22Rv1 (cell line): Measurements from ENCODE around the gene NSUN2.

Experiments
- CTCF ChIP-seq: fragments of 450-650 bp; IDR thresholded peaks from 2 replicates; pipeline ENCODE4 v1.5.1; 2017; ENCODE audit warnings: mild to moderate bottlenecking
- ZFX ChIP-seq: fragments of 450-650 bp; IDR thresholded peaks from 2 replicates; pipeline ENCODE4 v1.6.1; 2017; ENCODE audit warnings: antibody characterized with exemption, borderline replicate concordance

GRCh38 chr5:6634306-6634705 is 1.5 kb upstream of the NSUN2 start:
- TF ChIP-seq CTCF, result no peak
- TF ChIP-seq ZFX, result no peak
